ENCODE results near the gene SNX11. TPM values are rescaled to one million over a fixed set of nuclear protein-coding genes. Genes with fewer than 3 reads are reported as not detected.

The SNX11 gene
- total and polyA plus RNA-seq, 4 donors, result 11.4 to 31.0 (median 19.1) TPM

- H3K9ac ChIP-seq (ENCODE audit: insufficient read depth in 1 of 2, low read length in 2 of 2), result no peak overlapping the region
- H3K27me3 ChIP-seq (ENCODE audit: control insufficient read depth in 3 of 3, insufficient read depth in 3 of 3, low read length in 2 of 3), result peaks cover 0 to 52% (median 35%) of the 10 kb centered on the region in 3 donors
- no peak for TF ChIP-seq CTCF (IDR thresholded peaks at IDR 0.05; ENCODE audit: control extremely low read depth, extremely low read depth)
- no peak overlapping the region for H3K27ac ChIP-seq (ENCODE audit: low read depth in 1 of 2, low read length in 1 of 2)
- DNase-seq (peak; percentile 29 to 67 (median 58)), ATAC-seq (ENCODE audit: insufficient read depth, low FRiP score) (no peak)
- 39 to 48% methylated on average over 6 of the region's 6 CpGs for WGBS, 2 donors
- no peak overlapping the region for H3K4me3 ChIP-seq
- no peaks in the 10 kb centered on the region for H3K9me3 ChIP-seq (ENCODE audit: control insufficient read depth in 4 of 4, insufficient read depth in 3 of 4, low read length in 3 of 4)
- H3K4me1 ChIP-seq (ENCODE audit: control insufficient read depth in 5 of 5, insufficient read depth in 5 of 5, low read length in 5 of 5), result no peaks in the 10 kb centered on the region
- H3K36me3 ChIP-seq (ENCODE audit: control insufficient read depth in 4 of 4, insufficient read depth in 4 of 4, low read length in 4 of 4), result no peaks in the 10 kb centered on the region
Measured at GRCh38 chr17:48153691-48154358, 46.3 kb downstream of the SNX11 start.

GRCh38 chr17:48155889-48156611 lies 48.5 kb downstream of the SNX11 start:
- TF ChIP-seq CTCF (IDR thresholded peaks at IDR 0.05; ENCODE audit: control extremely low read depth, extremely low read depth), result no peak
- Histone ChIP-seq H3K4me3 (no peak overlapping the region), H3K36me3 (ENCODE audit: control insufficient read depth in 4 of 4, insufficient read depth in 4 of 4, low read length in 4 of 4) (no peaks in the 10 kb centered on the region), H3K9me3 (ENCODE audit: control insufficient read depth in 4 of 4, insufficient read depth in 3 of 4, low read length in 3 of 4) (no peaks in the 10 kb centered on the region), H3K4me1 (ENCODE audit: control insufficient read depth in 5 of 5, insufficient read depth in 5 of 5, low read length in 5 of 5) (no peaks in the 10 kb centered on the region), H3K27ac (ENCODE audit: low read depth in 1 of 2, low read length in 1 of 2) (no peak overlapping the region), H3K9ac (ENCODE audit: insufficient read depth in 1 of 2, low read length in 2 of 2) (no peak overlapping the region), H3K27me3 (ENCODE audit: control insufficient read depth in 3 of 3, insufficient read depth in 3 of 3, low read length in 2 of 3) (peaks cover 0 to 30% (median 13%) of the 10 kb centered on the region in 3 donors)
- WGBS, 2 donors, result 38 to 55% methylated on average over 21 of the region's 21 CpGs
- ATAC-seq (ENCODE audit: insufficient read depth, low FRiP score) (no peak), DNase-seq (peak in 1 of 3 donors; percentile 49)

- ATAC-seq (ENCODE audit: insufficient read depth, low FRiP score) (no peak), DNase-seq (no peak)
- Histone ChIP-seq H3K9me3 (ENCODE audit: control insufficient read depth in 4 of 4, insufficient read depth in 3 of 4, low read length in 3 of 4) (no peaks in the 10 kb centered on the region), H3K27ac (ENCODE audit: low read depth in 1 of 2, low read length in 1 of 2) (no peak overlapping the region), H3K4me1 (ENCODE audit: control insufficient read depth in 5 of 5, insufficient read depth in 5 of 5, low read length in 5 of 5) (no peaks in the 10 kb centered on the region), H3K4me3 (no peak overlapping the region), H3K36me3 (ENCODE audit: control insufficient read depth in 4 of 4, insufficient read depth in 4 of 4, low read length in 4 of 4) (no peaks in the 10 kb centered on the region), H3K27me3 (ENCODE audit: control insufficient read depth in 3 of 3, insufficient read depth in 3 of 3, low read length in 2 of 3) (no peaks in the 10 kb centered on the region), H3K9ac (ENCODE audit: insufficient read depth in 1 of 2, low read length in 2 of 2) (peak overlapping the region in 1 of 2 donors; percentile 5)
- 91 to 92% methylated on average over 4 of the region's 4 CpGs for WGBS, 2 donors
- no peak for TF ChIP-seq CTCF (IDR thresholded peaks at IDR 0.05; ENCODE audit: control extremely low read depth, extremely low read depth)
Measured at GRCh38 chr17:48159232-48159631, 51.7 kb downstream of the SNX11 start.
